ENCODE data around the gene RAB20. TPM values are rescaled to one million over a fixed set of nuclear protein-coding genes. Genes with fewer than 3 reads are reported as not detected.
A peak's percentile ranks its signal among the peaks of the same experiment; 100 is the strongest.

RAB20 gene
- total RNA-seq, 1 donor from 2014 or later = 2.6 TPM

DNA sequence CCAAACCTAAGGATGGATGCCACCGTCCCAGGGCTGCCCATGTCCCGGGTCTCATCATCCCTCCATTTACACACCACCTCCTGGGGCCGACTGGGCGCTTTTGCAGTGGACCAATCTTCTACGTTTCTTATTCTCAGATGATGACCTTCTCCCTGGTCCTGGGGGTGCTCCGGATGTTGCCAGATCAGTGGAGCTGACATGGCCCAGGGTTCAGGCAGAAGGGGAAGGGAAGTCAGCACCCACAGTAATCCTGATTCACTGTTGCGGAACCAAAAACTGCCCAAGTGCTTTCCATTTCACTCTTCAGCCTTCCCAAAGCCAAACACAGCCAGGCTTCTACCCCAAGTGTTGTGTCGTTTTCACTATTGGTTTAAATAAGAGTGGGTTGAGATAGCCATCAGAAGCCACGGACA lies 29.8 kb downstream of the RAB20 start:
- Mint-ChIP-seq H3K27ac (ENCODE audit: unreplicated experiment) (peak overlapping the region; percentile 53), H3K27me3 (ENCODE audit: low read depth, unreplicated experiment) (no peaks in the 10 kb centered on the region), H3K36me3 (ENCODE audit: low read depth, unreplicated experiment) (peaks cover 5% of the 10 kb centered on the region), H3K4me3 (ENCODE audit: unreplicated experiment) (no peak overlapping the region), H3K9me3 (ENCODE audit: unreplicated experiment) (peaks cover 7% of the 10 kb centered on the region), H3K4me1 (ENCODE audit: low read depth, unreplicated experiment) (peaks cover 9% of the 10 kb centered on the region)
- Histone ChIP-seq H2AFZ (ENCODE audit: low read depth, low read length) (no peak overlapping the region), H3K79me2 (ENCODE audit: insufficient read depth, low read length) (no peaks in the 10 kb centered on the region), H3K4me2 (ENCODE audit: low read length) (no peak overlapping the region), H3K27me3 (ENCODE audit: insufficient read depth, low read length) (no peaks in the 10 kb centered on the region), H3K4me1 (ENCODE audit: insufficient read depth, low read length) (no peaks in the 10 kb centered on the region), H3K27ac (ENCODE audit: low read depth, low read length) (no peak overlapping the region), H4K20me1 (ENCODE audit: insufficient read depth, low read length) (no peaks in the 10 kb centered on the region), H3K4me3 (ENCODE audit: insufficient read depth, low read depth, low read length) (no peak overlapping the region), H3K9me3 (ENCODE audit: insufficient read depth, low read depth, low read length) (no peaks in the 10 kb centered on the region), H3K36me3 (ENCODE audit: insufficient read depth, low read length) (no peaks in the 10 kb centered on the region), H3K9ac (ENCODE audit: low read length) (no peak overlapping the region)
- FAIRE-seq (no peak), DNase-seq (ENCODE audit: low read depth) (no peak)
- TF ChIP-seq, protein P1, sequence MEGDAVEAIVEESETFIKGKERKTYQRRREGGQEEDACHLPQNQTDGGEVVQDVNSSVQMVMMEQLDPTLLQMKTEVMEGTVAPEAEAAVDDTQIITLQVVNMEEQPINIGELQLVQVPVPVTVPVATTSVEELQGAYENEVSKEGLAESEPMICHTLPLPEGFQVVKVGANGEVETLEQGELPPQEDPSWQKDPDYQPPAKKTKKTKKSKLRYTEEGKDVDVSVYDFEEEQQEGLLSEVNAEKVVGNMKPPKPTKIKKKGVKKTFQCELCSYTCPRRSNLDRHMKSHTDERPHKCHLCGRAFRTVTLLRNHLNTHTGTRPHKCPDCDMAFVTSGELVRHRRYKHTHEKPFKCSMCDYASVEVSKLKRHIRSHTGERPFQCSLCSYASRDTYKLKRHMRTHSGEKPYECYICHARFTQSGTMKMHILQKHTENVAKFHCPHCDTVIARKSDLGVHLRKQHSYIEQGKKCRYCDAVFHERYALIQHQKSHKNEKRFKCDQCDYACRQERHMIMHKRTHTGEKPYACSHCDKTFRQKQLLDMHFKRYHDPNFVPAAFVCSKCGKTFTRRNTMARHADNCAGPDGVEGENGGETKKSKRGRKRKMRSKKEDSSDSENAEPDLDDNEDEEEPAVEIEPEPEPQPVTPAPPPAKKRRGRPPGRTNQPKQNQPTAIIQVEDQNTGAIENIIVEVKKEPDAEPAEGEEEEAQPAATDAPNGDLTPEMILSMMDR (IDR thresholded peaks at IDR 0.05; ENCODE audit: insufficient read depth, low read depth, low read length) = no peak
- TF ChIP-seq EZH2 (IDR thresholded peaks at IDR 0.05; ENCODE audit: insufficient read depth, low read length) = no peak

DNA sequence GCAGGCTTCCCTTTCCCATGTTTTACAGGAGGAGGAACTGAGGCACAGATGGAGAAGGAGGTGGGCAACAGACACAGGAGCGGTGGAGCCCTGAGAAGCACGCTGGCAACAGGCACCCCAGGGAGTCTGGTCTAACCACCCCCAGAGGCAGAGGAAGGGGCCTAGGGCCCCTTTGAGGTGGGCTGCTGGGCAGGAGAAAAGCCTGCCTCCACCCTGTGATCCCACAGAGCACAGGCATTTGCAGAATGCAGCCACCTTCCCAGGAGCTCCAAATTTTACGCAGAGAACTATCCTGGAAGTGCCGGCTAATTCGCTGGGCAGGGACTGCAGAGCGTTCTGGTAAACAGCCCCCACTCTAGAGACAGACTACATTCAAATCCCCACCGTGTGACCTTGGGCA lies 30.4 kb downstream of the RAB20 start:
- Mint-ChIP-seq H3K27me3 (ENCODE audit: low read depth, unreplicated experiment) (peaks cover 3% of the 10 kb centered on the region), H3K27ac (ENCODE audit: unreplicated experiment) (no peak overlapping the region), H3K4me3 (ENCODE audit: unreplicated experiment) (no peak overlapping the region), H3K4me1 (ENCODE audit: low read depth, unreplicated experiment) (peaks cover 9% of the 10 kb centered on the region), H3K36me3 (ENCODE audit: low read depth, unreplicated experiment) (peaks cover 5% of the 10 kb centered on the region), H3K9me3 (ENCODE audit: unreplicated experiment) (peaks cover 7% of the 10 kb centered on the region)
- Histone ChIP-seq H4K20me1 (ENCODE audit: insufficient read depth, low read length) (no peaks in the 10 kb centered on the region), H3K4me3 (ENCODE audit: insufficient read depth, low read depth, low read length) (no peak overlapping the region), H3K27me3 (ENCODE audit: insufficient read depth, low read length) (no peaks in the 10 kb centered on the region), H3K36me3 (ENCODE audit: insufficient read depth, low read length) (no peaks in the 10 kb centered on the region), H3K4me2 (ENCODE audit: low read length) (no peak overlapping the region), H3K27ac (ENCODE audit: low read depth, low read length) (no peak overlapping the region), H3K4me1 (ENCODE audit: insufficient read depth, low read length) (no peaks in the 10 kb centered on the region), H3K79me2 (ENCODE audit: insufficient read depth, low read length) (no peaks in the 10 kb centered on the region), H3K9me3 (ENCODE audit: insufficient read depth, low read depth, low read length) (no peaks in the 10 kb centered on the region), H2AFZ (ENCODE audit: low read depth, low read length) (no peak overlapping the region), H3K9ac (ENCODE audit: low read length) (no peak overlapping the region)
- TF ChIP-seq EZH2 (IDR thresholded peaks at IDR 0.05; ENCODE audit: insufficient read depth, low read length) = no peak
- TF ChIP-seq, protein P1 (IDR thresholded peaks at IDR 0.05; ENCODE audit: insufficient read depth, low read depth, low read length) = no peak
- FAIRE-seq (no peak), DNase-seq (ENCODE audit: low read depth) (no peak)

DNA sequence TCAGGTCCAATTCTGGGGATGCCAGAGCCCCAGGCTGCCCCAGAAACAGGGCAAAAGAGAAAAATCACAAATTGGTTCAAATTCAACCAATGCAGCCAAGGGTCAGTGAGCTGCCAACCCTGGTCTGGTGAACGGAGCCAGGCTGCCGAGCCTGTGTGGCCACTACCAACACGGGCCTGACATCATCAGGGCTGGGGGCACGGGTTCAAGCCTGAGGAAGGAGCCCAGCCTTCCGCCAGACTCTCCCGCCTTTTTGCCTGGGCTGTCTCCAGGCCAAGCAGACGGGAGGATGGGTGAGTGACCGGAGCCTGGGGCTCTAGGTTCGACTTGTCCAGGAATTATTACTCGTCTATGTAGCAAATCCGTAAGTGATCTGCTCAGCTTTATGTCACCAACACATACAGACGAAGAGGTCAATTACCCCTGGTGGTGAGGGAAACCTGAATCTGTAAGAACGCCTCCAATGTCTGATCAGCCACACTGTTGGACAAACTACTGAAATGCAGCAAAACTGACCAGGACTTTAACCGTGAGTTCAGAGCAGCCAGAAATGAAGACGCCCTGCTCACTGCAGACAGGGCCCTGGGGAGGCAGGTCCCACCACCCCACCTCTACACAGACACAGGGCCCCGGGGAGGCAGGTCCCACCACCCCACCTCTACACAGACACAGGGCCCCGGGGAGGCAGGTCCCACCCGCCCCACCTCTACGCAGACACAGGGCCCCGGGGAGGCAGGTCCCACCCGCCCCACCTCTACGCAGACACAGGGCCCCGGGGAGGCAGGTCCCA lies 31.8 kb downstream of the RAB20 start:
- TF ChIP-seq, protein P1 (IDR thresholded peaks at IDR 0.05; ENCODE audit: insufficient read depth, low read depth, low read length) = no peak
- no peak for TF ChIP-seq EZH2 (IDR thresholded peaks at IDR 0.05; ENCODE audit: insufficient read depth, low read length)
- H3K4me2 ChIP-seq (ENCODE audit: low read length) = no peak overlapping the region
- peaks cover 4% of the 10 kb centered on the region for H3K36me3 Mint-ChIP-seq (ENCODE audit: low read depth, unreplicated experiment)
- peaks cover 7% of the 10 kb centered on the region for H3K9me3 Mint-ChIP-seq (ENCODE audit: unreplicated experiment)
- no peak overlapping the region for H3K27ac Mint-ChIP-seq (ENCODE audit: unreplicated experiment)
- H3K27ac ChIP-seq (ENCODE audit: low read depth, low read length) = no peak overlapping the region
- H3K9ac ChIP-seq (ENCODE audit: low read length) = no peak overlapping the region
- no peaks in the 10 kb centered on the region for H3K79me2 ChIP-seq (ENCODE audit: insufficient read depth, low read length)
- peaks cover 9% of the 10 kb centered on the region for H3K27me3 Mint-ChIP-seq (ENCODE audit: low read depth, unreplicated experiment)
- no peaks in the 10 kb centered on the region for H3K4me1 ChIP-seq (ENCODE audit: insufficient read depth, low read length)
- H3K9me3 ChIP-seq (ENCODE audit: insufficient read depth, low read depth, low read length) = no peaks in the 10 kb centered on the region
- H3K4me3 ChIP-seq (ENCODE audit: insufficient read depth, low read depth, low read length) = no peak overlapping the region
- no peak overlapping the region for H2AFZ ChIP-seq (ENCODE audit: low read depth, low read length)
- H3K4me1 Mint-ChIP-seq (ENCODE audit: low read depth, unreplicated experiment) = peaks cover 9% of the 10 kb centered on the region
- H4K20me1 ChIP-seq (ENCODE audit: insufficient read depth, low read length) = no peaks in the 10 kb centered on the region
- H3K36me3 ChIP-seq (ENCODE audit: insufficient read depth, low read length) = no peaks in the 10 kb centered on the region
- H3K27me3 ChIP-seq (ENCODE audit: insufficient read depth, low read length) = no peaks in the 10 kb centered on the region
- no peak for FAIRE-seq
- no peak for DNase-seq (ENCODE audit: low read depth)
- no peak overlapping the region for H3K4me3 Mint-ChIP-seq (ENCODE audit: unreplicated experiment)

All from astrocyte (in vitro differentiated cells and primary cell).